Liver (tissue), 9 donors: Measurements from ENCODE around the gene SLIRP. TPM values are rescaled to one million over a fixed set of nuclear protein-coding genes. Genes with fewer than 3 reads are reported as not detected.

Experiments used
- DNase-seq: peaks from one replicate; pipeline ENCODE4 v3.0.0-alpha.2; 2017; ENCODE audit warnings: low spot score
- H3K27ac ChIP-seq, 2 donors: one replicate each; pipeline ENCODE4 v1.7.0; 2013; ENCODE audit warnings: inconsistent platforms in 2 of 2, low read length in 2 of 2, control low read depth in 1 of 2, low read depth in 1 of 2, mild to moderate bottlenecking in 1 of 2
- H3K27me3 ChIP-seq, 4 donors: one replicate each; pipeline versions ENCODE4 v1.6.1 to v1.7.0; 2013; ENCODE audit warnings: low read length in 3 of 4, inconsistent platforms in 1 of 4, mild to moderate bottlenecking in 1 of 4, moderate library complexity in 1 of 4; ENCODE audit not compliant: control insufficient read depth in 4 of 4, insufficient read depth in 4 of 4
- H3K36me3 ChIP-seq, 4 donors: one replicate each; pipeline versions ENCODE4 v1.6.1 to v1.7.0; 2013; ENCODE audit warnings: low read length in 3 of 4, mild to moderate bottlenecking in 3 of 4, low read depth in 1 of 4, moderate library complexity in 1 of 4; ENCODE audit not compliant: control insufficient read depth in 4 of 4, insufficient read depth in 3 of 4
- H3K4me1 ChIP-seq, 4 donors: one replicate each; pipeline versions ENCODE4 v1.6.1 to v1.7.0; 2013; ENCODE audit warnings: low read length in 3 of 4, mild to moderate bottlenecking in 3 of 4, moderate library complexity in 1 of 4; ENCODE audit not compliant: control insufficient read depth in 4 of 4, insufficient read depth in 4 of 4
- H3K4me3 ChIP-seq, 3 donors: one replicate each; pipeline versions ENCODE4 v1.6.1 to v1.7.0; 2013; ENCODE audit warnings: low read length in 3 of 3, control low read depth in 1 of 3, low read depth in 1 of 3, mild to moderate bottlenecking in 1 of 3
- H3K9ac ChIP-seq, 2 donors: one replicate each; pipeline ENCODE4 v1.7.0; 2013; ENCODE audit warnings: low read length in 2 of 2, mild to moderate bottlenecking in 2 of 2, moderate library complexity in 2 of 2, control low read depth in 1 of 2, low read depth in 1 of 2
- H3K9me3 ChIP-seq, 4 donors: one replicate each; pipeline versions ENCODE4 v1.6.1 to v1.7.0; 2013; ENCODE audit warnings: low read length in 3 of 4; ENCODE audit not compliant: control insufficient read depth in 4 of 4
- EGR1 ChIP-seq, 2 donors: IDR thresholded peaks; 2 replicates each; pipeline ENCODE4 v1.6.1; 2016 to 2018; ENCODE audit warnings: antibody characterized with exemption in 2 of 2, low read depth in 2 of 2
- FOXA1 ChIP-seq: IDR thresholded peaks from 2 replicates; pipeline ENCODE4 v1.6.1; 2016; ENCODE audit warnings: antibody characterized with exemption
- GABPA ChIP-seq, 2 donors: IDR thresholded peaks in 1 of 2; conservative IDR thresholded peaks in 1 of 2; 2 replicates each; pipeline ENCODE4 v1.6.1; 2016; ENCODE audit warnings: antibody characterized with exemption in 2 of 2, mild to moderate bottlenecking in 1 of 2, moderate library complexity in 1 of 2
- HNF4A ChIP-seq, 2 donors: conservative IDR thresholded peaks; 2 replicates each; pipeline ENCODE4 v1.6.1; 2016; ENCODE audit warnings: antibody characterized with exemption in 2 of 2, mild to moderate bottlenecking in 2 of 2
- HNF4G ChIP-seq: IDR thresholded peaks from 2 replicates; pipeline ENCODE4 v1.6.1; 2016; ENCODE audit warnings: antibody characterized with exemption
- JUND ChIP-seq, 2 donors: IDR thresholded peaks; 2 replicates each; pipeline ENCODE4 v1.6.1; 2016; ENCODE audit warnings: antibody characterized with exemption in 2 of 2
- NR2F2 ChIP-seq: IDR thresholded peaks from 2 replicates; pipeline ENCODE4 v1.6.1; 2016; ENCODE audit warnings: antibody characterized with exemption
- RXRA ChIP-seq, 2 donors: IDR thresholded peaks; 2 replicates each; pipeline ENCODE4 v1.6.1; 2017 to 2018; ENCODE audit warnings: antibody characterized with exemption in 2 of 2, mild to moderate bottlenecking in 1 of 2
- SP1 ChIP-seq: IDR thresholded peaks from 2 replicates; pipeline ENCODE4 v1.6.1; 2018; ENCODE audit warnings: antibody characterized with exemption, mild to moderate bottlenecking
- TAF1 ChIP-seq: conservative IDR thresholded peaks from 2 replicates; pipeline ENCODE4 v1.6.1; 2016; ENCODE audit warnings: antibody characterized with exemption, mild to moderate bottlenecking
- WGBS: extraction: QIAGEN DNeasy Blood & Tissue Kit; methylation state at CpG from one replicate; pipeline ENCODE4 v1.1.7; 2013; 5-methylcytosine and 5-hydroxymethylcytosine counted together
- polyA plus RNA-seq, 2 donors: library from polyadenylated mRNA; stranded (reverse) in 1 of 2; unstranded in 1 of 2; fragments of 200-250 nt in 1 of 2; fragments of >200 nt in 1 of 2; fragmentation: Nextera tagmentation in 1 of 2; extraction: Ambion mirVana in 1 of 2; gene quantifications; one replicate each; pipeline versions ENCODE4 v1.2.1 to v1.2.3, GENCODE V29; 2013 to 2015
- total RNA-seq, 2 donors: library from RNA; depleted of rRNA; stranded (reverse); fragments of >200 nt; gene quantifications; one replicate each; pipeline ENCODE4 v1.2.3, GENCODE V29; 2014
- TF ChIP-seq, protein P1 (sequence below): IDR thresholded peaks from 2 replicates; pipeline ENCODE4 v1.6.1; 2016; ENCODE audit warnings: antibody characterized with exemption, mild to moderate bottlenecking
- TF ChIP-seq, protein P2 (sequence below): IDR thresholded peaks from 2 replicates; pipeline ENCODE4 v1.6.1; 2016; ENCODE audit warnings: antibody characterized with exemption
- TF ChIP-seq, protein P3 (sequence below): IDR thresholded peaks from 2 replicates; pipeline ENCODE4 v1.6.1; 2016; ENCODE audit warnings: antibody characterized with exemption
- TF ChIP-seq, protein P4 (sequence below): fragments of 150-350 bp; IDR thresholded peaks from 2 replicates; pipeline ENCODE4 v1.5.1; 2017; ENCODE audit warnings: improper control_type of control experiment, low read depth, low read length; ENCODE audit not compliant: missing input control
- donor health status: healthy.
- donor health status: healthy.
- donor health status: healthy.
- donor health status: healthy.
- donor health status: healthy.

The SLIRP gene
- total and polyA plus RNA-seq, 4 donors: 91.1 to 294 (median 121) TPM

DNA sequence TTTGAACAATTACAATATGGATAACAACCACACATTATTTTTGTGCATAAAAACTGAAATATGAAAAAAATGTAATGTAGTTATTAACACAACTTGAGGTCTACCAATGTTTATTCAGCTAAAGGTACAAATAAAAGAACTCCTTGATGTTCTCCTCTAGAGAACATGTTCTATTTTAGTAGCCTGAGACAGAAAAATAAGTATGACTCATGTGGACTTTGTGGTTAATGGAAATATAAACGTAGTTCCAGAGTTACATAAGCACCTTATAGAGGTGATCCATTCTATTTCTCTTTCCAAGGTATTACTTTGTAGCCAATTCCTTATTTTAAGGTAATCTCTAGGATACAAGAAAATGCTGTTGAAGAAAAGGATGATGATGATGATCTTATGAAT lies 25.7 kb upstream of the SLIRP start:
- TF ChIP-seq SP1 (no peak), NR2F2 (no peak), TAF1 (no peak), RXRA (IDR thresholded peaks at IDR 0.05) (no peak), HNF4G (no peak), GABPA (IDR thresholded peaks at IDR 0.05 in 1 of 2, conservative IDR thresholded peaks at IDR 0.05 in 1 of 2) (no peak), FOXA1 (no peak), EGR1 (IDR thresholded peaks at IDR 0.05; ENCODE audit: low read depth in 2 of 2) (no peak), HNF4A (conservative IDR thresholded peaks at IDR 0.05) (no peak), JUND (IDR thresholded peaks at IDR 0.05) (no peak)
- TF ChIP-seq, protein P1, sequence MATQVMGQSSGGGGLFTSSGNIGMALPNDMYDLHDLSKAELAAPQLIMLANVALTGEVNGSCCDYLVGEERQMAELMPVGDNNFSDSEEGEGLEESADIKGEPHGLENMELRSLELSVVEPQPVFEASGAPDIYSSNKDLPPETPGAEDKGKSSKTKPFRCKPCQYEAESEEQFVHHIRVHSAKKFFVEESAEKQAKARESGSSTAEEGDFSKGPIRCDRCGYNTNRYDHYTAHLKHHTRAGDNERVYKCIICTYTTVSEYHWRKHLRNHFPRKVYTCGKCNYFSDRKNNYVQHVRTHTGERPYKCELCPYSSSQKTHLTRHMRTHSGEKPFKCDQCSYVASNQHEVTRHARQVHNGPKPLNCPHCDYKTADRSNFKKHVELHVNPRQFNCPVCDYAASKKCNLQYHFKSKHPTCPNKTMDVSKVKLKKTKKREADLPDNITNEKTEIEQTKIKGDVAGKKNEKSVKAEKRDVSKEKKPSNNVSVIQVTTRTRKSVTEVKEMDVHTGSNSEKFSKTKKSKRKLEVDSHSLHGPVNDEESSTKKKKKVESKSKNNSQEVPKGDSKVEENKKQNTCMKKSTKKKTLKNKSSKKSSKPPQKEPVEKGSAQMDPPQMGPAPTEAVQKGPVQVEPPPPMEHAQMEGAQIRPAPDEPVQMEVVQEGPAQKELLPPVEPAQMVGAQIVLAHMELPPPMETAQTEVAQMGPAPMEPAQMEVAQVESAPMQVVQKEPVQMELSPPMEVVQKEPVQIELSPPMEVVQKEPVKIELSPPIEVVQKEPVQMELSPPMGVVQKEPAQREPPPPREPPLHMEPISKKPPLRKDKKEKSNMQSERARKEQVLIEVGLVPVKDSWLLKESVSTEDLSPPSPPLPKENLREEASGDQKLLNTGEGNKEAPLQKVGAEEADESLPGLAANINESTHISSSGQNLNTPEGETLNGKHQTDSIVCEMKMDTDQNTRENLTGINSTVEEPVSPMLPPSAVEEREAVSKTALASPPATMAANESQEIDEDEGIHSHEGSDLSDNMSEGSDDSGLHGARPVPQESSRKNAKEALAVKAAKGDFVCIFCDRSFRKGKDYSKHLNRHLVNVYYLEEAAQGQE: no peak
- TF ChIP-seq, protein P2, sequence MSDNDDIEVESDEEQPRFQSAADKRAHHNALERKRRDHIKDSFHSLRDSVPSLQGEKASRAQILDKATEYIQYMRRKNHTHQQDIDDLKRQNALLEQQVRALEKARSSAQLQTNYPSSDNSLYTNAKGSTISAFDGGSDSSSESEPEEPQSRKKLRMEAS: no peak
- TF ChIP-seq, protein P3, sequence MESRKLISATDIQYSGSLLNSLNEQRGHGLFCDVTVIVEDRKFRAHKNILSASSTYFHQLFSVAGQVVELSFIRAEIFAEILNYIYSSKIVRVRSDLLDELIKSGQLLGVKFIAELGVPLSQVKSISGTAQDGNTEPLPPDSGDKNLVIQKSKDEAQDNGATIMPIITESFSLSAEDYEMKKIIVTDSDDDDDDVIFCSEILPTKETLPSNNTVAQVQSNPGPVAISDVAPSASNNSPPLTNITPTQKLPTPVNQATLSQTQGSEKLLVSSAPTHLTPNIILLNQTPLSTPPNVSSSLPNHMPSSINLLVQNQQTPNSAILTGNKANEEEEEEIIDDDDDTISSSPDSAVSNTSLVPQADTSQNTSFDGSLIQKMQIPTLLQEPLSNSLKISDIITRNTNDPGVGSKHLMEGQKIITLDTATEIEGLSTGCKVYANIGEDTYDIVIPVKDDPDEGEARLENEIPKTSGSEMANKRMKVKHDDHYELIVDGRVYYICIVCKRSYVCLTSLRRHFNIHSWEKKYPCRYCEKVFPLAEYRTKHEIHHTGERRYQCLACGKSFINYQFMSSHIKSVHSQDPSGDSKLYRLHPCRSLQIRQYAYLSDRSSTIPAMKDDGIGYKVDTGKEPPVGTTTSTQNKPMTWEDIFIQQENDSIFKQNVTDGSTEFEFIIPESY: no peak
- Histone ChIP-seq H3K36me3 (peaks cover 1 to 20% (median 14%) of the 10 kb centered on the region in 4 donors), H3K9me3 (no peaks in the 10 kb centered on the region)

DNA sequence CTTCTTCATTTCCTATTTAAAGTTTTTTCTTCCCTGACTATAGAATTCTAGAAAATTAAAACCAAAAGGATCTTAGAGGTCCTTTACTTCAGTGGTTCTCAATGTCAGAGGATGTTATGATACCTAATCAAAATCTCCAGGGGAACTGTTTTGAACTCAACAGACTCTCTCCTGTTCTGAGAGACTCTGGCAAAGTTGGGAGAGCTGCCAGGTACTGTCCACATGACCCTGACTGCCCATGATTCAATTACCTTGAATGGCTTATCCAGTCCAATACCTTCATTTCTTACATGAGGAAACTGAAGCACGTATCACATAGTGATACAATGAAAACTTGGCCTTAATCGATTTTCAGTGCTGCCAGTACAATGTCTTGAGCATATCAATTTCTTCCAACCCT lies 16.6 kb upstream of the SLIRP start:
- Histone ChIP-seq H3K4me3 (no peak overlapping the region), H3K4me1 (no peaks in the 10 kb centered on the region), H3K27ac (no peak overlapping the region), H3K9ac (no peak overlapping the region), H3K9me3 (no peaks in the 10 kb centered on the region), H3K36me3 (peaks cover 11 to 43% (median 28%) of the 10 kb centered on the region in 4 donors), H3K27me3 (no peaks in the 10 kb centered on the region)
- TF ChIP-seq, protein P4, sequence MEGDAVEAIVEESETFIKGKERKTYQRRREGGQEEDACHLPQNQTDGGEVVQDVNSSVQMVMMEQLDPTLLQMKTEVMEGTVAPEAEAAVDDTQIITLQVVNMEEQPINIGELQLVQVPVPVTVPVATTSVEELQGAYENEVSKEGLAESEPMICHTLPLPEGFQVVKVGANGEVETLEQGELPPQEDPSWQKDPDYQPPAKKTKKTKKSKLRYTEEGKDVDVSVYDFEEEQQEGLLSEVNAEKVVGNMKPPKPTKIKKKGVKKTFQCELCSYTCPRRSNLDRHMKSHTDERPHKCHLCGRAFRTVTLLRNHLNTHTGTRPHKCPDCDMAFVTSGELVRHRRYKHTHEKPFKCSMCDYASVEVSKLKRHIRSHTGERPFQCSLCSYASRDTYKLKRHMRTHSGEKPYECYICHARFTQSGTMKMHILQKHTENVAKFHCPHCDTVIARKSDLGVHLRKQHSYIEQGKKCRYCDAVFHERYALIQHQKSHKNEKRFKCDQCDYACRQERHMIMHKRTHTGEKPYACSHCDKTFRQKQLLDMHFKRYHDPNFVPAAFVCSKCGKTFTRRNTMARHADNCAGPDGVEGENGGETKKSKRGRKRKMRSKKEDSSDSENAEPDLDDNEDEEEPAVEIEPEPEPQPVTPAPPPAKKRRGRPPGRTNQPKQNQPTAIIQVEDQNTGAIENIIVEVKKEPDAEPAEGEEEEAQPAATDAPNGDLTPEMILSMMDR: no peak
- TF ChIP-seq, protein P1: no peak
- DNase-seq: no peak
- WGBS: 95% methylated on average over 2 of the region's 2 CpGs

More for the DNA sequence above, 25.7 kb upstream of the SLIRP start:
- Histone ChIP-seq H3K4me1 (no peaks in the 10 kb centered on the region), H3K27ac (no peak overlapping the region), H3K4me3 (no peak overlapping the region), H3K27me3 (no peaks in the 10 kb centered on the region), H3K9ac (no peak overlapping the region)
- WGBS: 53% methylated on average over 1 of the region's 1 CpG
- DNase-seq: no peak
